Effector CD4-positive, alpha-beta T cell (primary cell): ENCODE measurements around the gene KIF26B.
"Not testable (repeated sequence)": the region's sequence is repeated elsewhere in the genome, so short reads cannot be mapped to it uniquely, and the experiment has no call there.

Experiments
- DNase-seq: peaks from one replicate; pipeline ENCODE4 v3.0.0-alpha.2; 2020

KIF26B gene

DNA sequence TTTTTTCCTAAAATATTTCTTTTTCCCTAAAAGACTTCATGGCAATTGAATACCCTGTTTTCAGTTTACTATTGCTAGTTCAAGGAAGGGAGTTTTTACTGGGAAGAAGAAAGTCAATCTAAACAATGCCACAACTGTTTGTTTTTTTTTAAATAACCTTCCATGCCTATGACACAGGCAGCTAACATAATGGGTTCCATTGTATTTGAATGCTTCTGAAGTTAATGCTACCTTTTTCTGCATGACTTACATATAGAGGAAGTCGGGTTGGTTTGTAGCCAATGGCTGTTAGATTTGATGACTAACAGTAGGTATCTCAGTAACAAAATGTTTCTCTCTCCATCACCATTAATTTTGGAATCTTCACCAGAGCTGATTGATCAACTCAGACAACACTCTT is 134.0 kb downstream of the KIF26B start:
- DNase-seq = no peak

DNA sequence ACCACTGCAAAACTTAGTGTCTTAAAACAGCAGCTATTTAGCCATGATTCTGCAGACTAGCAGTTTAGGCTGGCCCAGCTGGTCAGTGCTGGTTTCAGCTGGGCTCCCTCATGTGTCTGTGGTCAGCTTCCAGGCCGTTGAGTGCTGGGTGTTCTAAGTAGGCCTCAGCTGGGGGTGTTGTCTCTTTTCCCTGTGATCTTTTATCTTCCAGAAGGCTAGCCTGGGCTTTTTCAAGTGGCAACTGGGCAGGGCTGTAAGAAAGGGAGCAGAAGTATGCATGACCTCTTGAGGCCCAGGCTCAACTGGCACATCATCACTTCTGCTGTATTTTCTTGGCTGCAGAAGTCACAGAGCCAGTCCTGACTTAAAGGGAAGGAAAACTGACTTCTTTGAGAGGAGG is 136.1 kb downstream of the KIF26B start:
- DNase-seq = no peak

DNA sequence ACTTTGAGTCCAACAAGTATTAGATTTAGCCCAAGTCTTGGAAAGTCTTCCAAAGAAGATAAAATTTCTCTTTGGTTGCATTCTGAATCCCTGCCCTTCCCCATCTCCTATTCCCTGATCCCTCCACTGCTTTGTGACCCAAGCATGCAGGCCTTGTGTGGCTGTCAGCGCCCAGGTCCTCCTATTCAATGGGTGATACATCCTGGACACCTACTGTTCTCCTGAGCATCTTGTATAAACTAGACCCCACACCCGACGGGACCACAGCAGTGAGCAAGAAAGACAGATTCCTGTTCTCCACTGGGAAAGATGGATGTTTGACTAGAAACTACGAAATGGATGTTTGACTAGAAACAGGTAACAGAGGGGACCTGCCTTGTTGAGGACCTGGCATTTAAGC is 136.6 kb downstream of the KIF26B start:
- DNase-seq = no peak

DNA sequence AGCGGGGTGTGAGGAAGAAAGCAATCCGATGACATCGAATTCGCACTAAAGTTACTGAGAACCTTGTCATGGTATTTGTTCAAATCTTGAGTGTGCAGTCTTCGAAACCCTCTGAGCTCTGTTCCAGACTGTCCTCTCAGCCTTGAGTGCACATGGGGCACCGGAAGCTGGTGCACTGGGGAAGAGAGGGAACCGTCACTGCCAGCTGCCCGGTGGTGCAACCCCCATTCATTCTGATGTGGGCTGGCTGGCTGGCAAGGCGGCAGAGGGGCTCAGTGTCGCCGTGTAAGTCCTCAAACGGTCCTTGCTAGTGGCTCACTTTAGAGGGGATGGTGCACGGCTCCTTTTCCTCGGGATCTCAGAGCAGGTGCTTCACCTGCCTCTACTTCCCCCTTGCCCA is 137.4 kb downstream of the KIF26B start:
- no peak for DNase-seq

DNA sequence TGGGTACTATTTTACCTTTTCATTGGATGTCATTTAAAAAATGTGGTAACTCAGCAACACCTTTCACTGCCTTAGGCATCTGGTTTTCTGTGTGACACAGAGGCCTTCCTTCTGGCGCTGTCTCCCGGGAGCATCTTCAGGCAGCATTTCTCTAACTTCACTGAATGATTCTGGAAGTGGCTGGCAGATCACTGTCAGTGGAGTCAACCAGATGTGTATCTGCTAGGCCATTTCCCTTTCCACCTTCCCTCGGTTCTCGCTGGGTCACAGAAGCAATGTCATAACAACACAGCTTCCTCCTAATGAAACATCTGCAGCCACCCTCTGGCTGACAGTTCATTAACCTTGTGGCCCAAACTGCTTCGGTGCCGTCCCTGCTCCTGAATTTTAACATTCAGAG is 137.8 kb downstream of the KIF26B start:
- no peak for DNase-seq

DNA sequence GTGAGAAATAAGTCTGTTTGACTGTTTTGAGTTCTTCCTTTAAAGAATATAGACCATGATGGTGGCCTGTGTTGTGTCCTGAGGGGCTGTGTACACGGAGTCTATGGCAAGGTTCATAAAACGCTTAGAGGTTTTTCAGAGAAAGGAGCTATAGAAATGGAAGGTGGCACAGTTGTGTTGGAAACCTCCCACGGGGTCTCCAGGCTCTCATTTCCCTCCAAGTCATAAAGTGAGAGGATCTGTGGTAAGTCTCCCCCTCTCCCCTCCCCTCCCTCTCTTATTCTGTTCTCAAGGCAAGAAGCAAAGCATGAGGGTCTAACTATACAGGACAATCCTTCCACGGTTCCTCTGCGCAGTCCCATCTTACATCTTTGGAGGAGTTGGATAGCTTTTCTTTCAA is 139.2 kb downstream of the KIF26B start:
- DNase-seq = no peak

DNA sequence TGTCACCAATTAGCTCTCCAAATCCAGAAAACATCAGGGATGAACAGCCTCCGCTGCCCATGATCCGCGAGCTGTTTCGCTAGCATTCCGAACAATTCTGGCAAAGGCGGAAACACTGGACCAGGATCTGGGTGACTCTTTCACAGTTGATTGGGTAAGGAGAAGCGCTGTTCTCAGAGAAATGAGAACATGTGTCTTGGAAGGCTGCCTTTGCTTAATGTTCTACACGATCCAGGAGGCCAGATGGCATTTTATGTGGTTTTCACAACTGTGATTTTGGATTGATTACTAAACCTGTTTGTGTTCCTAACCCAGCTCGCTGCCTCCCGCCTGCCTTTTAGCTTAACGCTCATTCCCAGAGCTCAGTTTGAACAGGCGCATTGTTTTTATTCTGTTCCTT is 144.0 kb downstream of the KIF26B start:
- no peak for DNase-seq

DNA sequence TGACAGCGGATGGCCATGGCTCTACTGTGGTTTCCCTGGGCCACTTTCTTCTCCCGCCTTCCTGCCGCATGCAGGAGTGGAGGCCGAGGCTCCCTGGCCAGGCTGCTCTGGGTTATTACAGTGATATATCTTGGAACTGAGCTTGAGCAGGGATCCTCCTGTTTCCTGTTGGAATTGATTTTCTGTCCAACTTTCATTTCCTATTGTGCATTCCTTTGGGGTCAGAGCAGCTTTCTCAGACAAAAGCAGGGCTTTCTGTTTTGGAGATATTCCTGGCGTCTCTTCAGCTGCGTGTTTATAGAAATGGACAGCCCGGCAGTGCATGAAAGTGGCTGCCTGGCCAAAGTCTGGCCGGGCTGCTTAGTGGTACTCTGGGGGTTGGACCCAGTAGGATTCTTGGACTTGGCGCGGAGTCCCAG is 146.4 kb downstream of the KIF26B start:
- DNase-seq = no peak

DNA sequence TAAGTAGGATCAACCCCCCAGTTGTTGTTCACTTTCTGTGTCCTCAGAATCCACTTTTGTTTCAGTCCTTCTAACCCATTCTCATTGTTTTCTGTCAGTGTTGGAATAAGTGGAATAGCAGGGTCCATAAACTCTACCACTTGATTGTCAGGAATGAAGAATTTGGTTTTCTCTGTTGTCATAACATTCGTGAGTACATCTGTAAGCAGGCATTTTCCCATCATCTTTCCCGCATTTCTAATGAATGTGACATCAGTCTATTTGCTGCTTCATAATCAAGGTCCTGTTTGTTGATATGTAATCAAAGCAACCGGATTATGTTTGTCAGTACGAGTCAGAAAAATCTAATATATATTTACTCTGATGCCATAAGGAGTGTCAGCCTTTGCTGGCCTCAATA is 147.1 kb downstream of the KIF26B start:
- no peak for DNase-seq

DNA sequence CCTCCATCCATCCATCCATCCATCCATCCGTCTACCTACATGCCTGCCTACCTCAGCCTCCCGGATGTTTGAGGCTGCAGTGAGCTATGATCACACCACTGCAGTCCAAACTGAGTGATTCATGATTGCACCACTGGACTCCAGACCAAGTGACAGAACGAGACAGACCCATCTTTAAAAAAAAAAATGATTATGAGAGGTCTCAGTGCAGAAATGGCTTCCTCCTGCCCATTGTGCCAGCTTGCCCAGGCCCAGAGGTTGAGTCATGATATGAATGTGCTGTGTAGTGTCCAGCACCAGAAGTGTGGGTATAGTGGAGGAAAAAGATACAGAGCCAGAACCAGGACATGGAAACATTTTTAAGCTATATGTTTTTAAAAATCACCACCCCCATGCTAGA is 149.9 kb downstream of the KIF26B start:
- no peak for DNase-seq

DNA sequence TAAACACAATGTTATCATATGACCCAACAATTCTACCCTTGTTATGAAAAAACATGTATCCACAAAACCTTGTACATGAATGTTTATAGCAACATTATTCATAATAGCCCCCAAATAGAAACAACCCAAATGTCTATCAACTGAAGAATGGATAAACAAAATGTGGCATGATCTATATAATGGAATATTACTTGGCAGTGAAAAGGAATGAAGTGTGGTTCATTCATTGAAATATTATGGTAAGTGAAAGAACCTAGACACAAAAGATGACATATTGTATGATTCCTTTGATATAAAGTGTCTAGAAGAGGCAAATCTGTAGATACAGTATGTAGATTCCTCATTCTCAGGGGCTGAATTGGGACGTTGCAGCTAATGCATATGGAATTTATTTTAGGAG is 151.2 kb downstream of the KIF26B start:
- no peak for DNase-seq

DNA sequence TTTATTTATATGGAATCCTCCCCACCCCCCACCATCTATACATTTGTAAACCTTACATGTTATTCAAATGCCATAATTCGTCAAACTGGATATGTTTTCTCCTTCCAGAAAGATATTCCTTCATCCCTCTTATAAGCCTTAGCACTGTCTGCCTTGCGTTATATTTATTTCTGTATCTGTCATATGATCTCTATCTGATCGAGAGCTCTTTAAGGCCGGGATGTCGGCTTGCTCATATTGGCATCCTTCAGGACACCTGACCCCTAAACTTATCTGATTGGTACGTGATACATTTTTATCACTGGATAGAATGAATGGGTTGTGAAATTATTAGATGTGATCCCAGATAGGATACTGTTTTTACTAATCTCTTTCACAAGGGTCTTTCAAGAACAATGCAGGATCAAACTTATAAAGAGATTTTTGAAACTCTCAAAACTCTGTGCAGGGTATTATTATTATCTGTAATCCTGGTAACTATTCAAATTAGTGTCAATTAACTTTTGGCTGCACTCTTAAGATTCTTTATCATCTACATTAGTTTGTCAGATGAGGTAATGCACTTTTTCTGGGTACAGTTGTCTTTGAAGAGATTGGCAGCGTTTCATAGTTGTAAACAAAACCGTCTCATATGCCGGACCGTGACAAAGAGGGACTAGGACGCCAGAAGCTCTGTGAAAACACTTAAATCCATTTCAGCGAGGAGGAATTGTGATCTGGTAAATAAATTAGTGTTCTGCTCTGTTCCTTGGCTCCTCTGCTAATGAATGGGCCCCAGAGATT is 152.0 kb downstream of the KIF26B start:
- no peak for DNase-seq

DNA sequence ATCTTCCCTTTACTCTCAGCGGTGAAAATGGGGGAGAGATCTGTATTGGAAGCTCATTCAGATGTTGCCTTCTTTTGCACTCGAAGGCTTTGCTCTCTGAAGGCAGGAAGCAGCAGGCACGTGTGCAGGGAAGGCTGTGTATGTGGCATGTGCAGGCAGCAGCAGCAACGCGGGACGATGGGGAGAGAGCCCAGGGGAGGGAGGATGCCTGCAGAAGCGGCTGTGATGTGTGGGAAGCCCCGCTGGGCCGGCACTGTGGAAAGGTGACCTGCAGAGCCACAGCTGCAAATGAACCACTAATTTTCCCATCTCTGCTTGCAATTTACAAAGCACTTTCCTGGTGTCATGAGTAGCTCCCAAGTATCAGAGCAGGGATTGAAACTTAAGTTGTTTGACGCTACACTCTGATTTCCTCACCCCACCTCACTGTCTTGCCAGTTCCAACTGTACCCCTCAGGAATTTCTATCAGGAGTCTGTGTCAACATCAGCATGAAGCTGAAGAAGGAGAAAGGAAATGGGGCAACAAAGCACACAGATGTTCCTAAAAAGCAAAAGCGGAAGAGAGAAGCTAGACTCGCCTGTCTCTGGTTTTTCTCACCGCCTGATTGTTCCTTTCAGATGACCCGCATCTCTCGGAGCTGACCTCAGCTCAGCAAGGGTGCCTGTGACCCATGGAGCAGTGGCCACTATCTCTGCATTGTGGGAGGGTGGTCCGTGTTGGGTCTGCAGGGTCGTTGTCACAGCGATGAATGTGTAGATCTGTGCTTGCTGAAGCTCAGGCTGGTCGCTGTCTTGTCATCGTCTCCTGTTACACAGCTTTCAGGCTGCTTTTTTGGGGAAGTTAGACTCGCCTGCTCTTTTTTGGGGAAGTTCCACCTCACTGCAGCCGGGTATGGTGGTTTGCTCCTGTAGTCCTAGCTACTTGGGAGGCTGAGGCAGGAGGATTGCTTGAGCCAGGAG is 156.1 kb downstream of the KIF26B start:
- DNase-seq = no peak

DNA sequence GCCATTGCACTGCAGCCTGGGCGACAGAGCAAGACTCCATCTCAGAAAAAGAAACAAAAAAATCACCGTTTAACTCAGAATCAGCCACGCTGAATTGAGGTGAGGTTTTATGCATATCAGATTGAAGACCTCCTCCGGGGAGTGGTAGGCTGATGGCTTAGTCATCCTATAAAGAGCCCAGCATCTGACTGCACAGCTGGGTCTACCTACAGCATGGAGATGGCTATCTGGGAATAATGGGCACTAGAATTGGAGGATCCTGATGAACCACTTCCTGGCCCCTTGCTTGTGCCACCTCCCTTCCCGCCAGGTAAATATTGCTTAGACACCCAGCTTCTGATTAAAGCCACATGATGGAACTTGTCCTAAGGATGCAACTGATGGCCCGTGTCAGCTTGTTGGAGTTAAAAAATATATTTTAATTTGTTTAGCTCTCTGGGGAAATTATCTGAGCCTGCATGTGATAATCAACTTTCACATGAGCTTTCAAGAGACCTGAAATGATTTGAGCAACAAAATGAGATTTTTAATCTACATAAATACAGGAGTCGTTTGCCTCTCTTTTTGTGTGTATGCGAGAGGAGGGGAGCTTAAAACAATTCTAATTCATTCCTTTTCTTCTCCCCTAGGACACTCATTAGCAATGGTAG is 157.2 kb downstream of the KIF26B start:
- no peak for DNase-seq

DNA sequence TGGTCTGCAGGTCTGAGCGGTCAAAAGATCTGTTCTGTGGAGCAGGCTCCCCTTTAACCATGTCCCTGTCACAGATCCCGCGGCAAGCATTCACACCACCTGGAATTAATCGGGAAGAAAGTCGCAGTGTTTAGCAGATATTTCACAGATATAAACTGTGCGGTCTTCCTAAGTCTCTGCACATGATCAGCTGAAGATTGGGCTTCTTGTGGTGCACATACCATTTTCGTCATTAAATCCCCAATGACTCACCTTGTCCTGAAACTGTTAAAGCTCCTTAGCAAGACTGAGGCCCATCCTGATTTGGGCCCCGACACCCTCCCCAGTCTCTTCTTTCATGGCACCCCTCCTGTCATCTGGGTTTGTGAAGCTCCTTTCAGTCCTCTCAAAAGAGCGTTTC is 158.8 kb downstream of the KIF26B start:
- DNase-seq = no peak

DNA sequence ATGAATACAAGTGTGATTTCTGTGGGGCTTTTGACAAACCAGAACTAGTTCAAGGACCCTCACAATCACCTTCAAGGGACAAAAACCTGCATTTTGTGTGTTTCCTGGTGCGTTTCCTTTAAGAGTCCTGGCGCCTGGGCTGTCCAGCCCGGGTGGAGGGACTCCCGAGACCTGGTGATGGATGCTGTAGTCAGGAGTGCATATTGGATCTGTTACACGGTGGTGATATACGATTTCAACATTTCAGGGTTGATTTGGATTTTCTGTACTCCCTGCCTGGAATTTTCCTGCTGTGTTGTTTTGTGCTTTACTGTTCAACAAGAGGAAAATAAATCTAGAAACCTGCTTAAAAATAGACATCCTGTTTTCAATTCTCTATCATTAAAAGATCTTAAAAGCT is 162.0 kb downstream of the KIF26B start:
- no peak for DNase-seq

DNA sequence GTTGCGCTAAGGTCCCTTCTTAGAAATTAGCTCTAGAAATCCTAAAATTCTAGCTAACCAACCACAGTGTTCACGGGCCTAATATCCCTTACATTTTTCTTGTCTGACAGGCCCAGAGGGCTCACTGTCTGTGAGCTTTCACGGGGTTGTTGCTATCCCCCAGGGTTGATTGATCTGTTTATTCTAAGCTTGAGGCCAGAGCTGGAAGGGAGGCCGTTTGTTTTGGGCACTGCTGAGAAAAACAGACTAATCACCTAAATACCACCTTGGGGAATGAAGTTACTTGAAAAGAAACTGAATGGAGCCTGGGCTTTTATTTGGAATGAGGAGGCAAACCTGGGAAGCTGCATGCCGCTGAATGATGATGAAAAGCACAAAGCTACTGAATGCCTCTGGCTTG is 162.4 kb downstream of the KIF26B start:
- DNase-seq = no peak

DNA sequence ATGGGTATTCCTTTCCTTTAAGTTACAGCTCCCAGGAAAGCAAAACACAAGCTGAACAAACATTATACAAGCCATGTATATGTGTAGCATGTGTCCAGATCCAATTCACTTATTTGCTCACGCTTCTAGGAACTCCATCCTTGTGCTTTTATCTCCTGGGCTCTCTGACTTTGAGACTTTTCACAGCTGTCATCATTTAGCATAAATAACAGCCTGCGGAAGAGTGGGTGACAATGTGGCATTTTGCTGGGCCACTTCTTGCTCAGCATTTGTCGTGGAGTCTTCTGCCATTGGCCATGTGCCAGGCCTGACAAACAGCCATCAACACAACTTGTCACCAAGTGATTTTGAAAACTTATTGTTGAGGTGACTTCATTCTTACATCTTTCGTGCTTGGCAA is 164.3 kb downstream of the KIF26B start:
- DNase-seq = no peak

DNA sequence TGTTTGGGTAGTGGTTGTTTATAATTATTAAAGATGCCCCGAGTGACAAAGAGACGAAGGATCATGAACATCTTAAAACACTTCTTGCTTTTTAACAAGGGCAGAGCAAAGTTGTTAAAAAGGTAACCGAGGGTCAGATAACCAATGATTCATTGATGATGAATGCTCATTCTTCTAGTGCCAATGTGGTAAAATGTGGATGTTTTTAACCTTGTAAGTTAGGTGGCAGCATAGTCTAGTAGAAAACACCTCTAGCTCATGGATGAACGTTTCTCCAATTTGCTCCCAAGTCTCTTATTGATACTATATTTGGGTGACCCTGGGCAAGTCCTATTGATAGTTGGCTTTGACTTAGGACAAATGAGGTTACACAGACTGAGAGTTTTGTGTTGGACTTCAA is 167.9 kb downstream of the KIF26B start:
- no peak for DNase-seq

DNA sequence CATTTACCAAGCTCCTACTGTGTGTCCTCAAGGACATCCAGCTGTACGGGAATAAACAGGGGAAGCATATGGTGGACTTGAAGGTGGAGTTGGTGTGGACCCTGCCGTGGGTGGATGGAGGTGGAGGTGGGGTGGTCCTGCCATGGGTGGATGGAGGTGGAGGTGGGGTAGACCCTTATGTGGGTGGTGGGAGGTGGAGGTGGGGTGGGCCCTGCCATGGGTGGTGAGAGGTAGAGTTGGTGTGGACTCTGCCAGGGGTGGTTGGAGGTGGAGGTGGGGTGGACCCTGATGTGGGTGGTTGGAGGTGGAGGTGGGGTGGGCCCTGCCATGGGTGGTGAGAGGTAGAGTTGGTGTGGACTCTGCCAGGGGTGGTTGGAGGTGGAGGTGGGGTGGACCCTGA is 169.0 kb downstream of the KIF26B start:
- not testable (repeated sequence) for DNase-seq

DNA sequence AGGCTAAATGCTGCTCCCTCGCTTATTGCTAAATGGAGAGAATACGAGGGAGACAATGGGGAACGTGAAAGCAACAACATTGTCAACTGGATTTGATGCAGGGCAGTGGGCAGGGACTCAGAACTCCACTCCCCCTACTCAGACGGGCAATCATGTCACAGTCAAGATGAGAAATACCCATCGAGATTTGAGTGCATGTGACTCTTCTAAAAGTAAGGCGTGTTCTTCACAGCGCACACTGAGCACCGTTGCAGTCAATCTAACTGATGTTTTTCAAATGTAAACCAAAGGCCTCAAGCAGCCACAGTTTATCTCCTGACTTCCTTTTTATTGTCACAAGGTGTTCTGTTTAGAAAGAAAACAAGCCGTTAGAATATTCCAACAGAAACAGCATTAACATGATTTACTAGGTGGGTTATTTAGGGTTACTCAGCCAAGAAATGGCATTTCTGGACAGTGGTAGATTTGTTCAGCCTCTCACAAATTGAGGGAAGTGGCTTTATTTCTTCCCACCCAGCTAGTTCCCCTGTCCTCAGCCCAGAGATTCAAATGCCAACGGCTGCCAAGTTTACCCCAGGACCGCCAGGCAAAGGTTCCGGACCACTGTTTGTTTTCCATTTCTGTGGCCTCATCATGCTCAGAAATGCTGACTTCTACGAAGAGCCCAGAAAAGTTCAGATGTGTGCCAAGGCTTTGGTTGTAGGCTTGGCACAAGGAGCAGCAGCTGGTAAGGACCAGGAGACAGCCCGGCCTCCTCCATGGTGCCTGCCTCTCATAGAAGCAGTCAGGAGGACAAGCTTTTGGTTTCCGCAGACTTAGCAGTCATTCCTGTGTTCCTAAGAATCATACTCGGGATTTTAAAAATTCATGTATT is 171.4 kb downstream of the KIF26B start:
- DNase-seq = no peak

DNA sequence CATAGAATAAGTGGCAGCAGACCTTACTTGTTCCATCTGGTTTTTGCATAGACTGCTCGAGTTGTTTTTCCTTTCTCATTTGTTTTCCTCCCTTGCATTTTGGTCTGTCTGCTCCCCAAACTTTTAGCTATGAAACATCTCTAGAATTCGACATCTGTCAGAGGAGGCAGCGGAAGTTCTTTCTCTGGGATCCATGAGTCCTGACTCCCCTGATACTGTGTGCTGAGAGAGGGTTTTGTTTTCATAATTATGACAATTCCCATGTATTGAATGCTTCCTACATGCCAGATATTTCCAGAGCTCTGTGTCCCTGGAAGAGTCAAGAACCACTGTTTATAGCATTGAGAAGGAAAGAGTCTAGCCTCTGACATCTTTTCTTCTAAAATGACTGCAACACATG is 172.6 kb downstream of the KIF26B start:
- no peak for DNase-seq

DNA sequence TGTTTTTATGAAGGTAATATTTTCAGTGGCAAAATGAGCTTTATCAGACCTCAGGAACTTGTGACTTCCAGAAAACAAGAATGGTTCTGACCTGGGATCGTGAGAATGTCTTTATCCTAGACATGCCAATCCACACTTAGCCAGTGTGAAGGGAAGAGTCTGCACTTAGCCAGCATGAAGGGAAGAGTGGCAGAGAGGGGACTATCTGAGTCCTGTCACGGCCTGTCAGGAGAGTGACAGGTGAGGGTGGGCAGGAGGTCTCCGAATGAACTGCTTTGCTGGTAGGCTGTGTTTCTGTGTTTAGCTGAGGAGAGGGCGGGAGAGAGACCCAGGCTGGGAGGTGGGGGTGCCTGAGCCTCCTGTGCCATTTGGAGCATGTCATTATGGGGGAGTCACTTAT is 173.1 kb downstream of the KIF26B start:
- no peak for DNase-seq
